H7 (cell line): Measurements from ENCODE around the gene SLC12A3. TPM values are rescaled to one million over a fixed set of nuclear protein-coding genes. Genes with fewer than 3 reads are reported as not detected.

Experiments
- DNase-seq: peaks from one replicate; pipeline ENCODE4 v3.0.0; 2012
- H3K27me3 ChIP-seq: 2 replicates; pipeline ENCODE4 v1.6.0; 2011; ENCODE audit warnings: mild to moderate bottlenecking, low read length; ENCODE audit not compliant: control insufficient read depth, insufficient read depth
- H3K36me3 ChIP-seq: replicated peaks from 2 replicates; pipeline ENCODE4 v1.5.1; 2011; ENCODE audit warnings: low read length; ENCODE audit not compliant: control insufficient read depth, insufficient read depth
- H3K4me3 ChIP-seq: 2 replicates; pipeline ENCODE4 v1.5.1; 2011; ENCODE audit warnings: low read depth, mild to moderate bottlenecking, control low read depth, low read length, moderate library complexity; ENCODE audit not compliant: insufficient read depth
- total RNA-seq: library from RNA; depleted of rRNA; stranded (reverse); fragments of >200 nt; shearing (Covaris generic); gene quantifications from 2 replicates; pipeline ENCODE4 v1.2.3, GENCODE V29; 2014

The SLC12A3 gene
- total RNA-seq, 1 experiment from 2014 or later: not detected

DNA sequence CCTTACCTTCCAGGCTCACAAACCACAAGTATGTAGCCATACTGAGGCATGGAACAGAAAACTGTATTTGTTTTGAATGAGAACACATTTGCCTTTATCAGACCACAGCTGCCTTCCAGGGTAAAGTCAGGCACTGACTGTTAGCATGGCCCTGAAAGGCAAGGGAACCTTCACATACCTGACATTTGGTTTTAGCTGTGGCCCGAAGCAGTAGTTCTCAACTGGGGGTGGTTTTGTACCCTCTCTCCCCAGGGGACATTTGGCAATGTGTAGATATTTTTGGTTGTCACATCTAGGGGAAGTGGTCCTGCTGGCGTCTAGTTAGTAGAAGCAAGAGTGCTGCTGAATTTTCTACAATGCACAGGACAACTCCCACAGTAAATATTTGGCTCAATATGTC lies 76.1 kb downstream of the SLC12A3 start:
- Histone ChIP-seq H3K36me3 (peaks cover 44% of the 10 kb centered on the region), H3K27me3 (no peaks in the 10 kb centered on the region), H3K4me3 (no peak overlapping the region)
- no peak for DNase-seq

DNA sequence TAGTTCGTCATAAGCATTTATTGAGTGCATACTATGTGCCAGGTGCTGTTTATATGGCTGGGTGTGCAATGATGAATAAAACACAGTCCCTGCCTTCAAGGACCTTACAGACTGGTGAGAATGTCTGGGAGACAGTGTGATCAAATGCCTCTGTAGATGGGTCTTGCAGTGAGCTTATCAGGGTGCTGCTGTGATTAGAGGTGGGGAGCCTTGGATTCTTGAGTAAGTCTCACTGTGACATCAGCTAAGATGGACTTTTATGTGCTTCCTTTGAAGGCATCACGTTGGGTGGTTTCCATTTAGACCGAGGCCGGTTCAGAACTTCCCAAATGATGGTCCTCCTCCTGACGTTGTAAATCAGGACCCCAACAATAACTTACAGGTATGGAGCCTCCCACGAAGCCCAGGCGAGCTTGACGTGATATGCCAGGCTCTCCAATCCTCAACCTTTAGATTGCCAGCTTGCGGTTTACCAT lies 76.9 kb downstream of the SLC12A3 start:
- no peak for DNase-seq
- Histone ChIP-seq H3K36me3 (peaks cover 37% of the 10 kb centered on the region), H3K27me3 (no peaks in the 10 kb centered on the region), H3K4me3 (no peak overlapping the region)

DNA sequence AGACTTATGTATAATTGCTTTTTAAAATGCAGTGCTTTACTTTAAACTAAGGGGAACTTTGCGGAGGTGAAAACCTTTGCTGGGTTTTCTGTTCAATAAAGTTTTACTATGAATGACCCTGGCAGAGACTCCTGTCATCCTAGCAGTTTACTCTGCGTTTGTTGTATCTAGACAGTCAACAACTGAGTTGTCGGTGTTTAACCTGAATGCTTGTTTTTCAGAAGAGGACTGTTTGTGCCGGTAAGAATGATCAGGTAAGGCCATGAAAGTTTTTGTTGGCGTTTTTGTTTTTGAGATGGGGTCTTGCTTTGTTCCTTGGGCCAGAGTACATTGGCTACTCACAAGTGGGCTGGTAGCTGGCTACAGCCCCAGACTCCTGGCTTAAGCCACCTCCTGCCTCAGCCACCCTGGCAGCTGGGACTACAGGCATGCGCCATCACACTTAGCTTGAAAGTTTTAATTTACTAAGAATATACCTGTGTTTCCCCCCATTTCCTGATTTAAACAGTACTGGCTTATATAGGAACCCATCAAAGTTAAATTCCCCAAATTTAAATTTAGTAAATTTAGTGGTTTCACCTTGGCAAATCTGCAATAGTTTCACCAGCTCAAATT lies 78.9 kb downstream of the SLC12A3 start:
- no peak overlapping the region for H3K4me3 ChIP-seq
- no peaks in the 10 kb centered on the region for H3K27me3 ChIP-seq
- peaks cover 28% of the 10 kb centered on the region for H3K36me3 ChIP-seq
- DNase-seq: no peak

DNA sequence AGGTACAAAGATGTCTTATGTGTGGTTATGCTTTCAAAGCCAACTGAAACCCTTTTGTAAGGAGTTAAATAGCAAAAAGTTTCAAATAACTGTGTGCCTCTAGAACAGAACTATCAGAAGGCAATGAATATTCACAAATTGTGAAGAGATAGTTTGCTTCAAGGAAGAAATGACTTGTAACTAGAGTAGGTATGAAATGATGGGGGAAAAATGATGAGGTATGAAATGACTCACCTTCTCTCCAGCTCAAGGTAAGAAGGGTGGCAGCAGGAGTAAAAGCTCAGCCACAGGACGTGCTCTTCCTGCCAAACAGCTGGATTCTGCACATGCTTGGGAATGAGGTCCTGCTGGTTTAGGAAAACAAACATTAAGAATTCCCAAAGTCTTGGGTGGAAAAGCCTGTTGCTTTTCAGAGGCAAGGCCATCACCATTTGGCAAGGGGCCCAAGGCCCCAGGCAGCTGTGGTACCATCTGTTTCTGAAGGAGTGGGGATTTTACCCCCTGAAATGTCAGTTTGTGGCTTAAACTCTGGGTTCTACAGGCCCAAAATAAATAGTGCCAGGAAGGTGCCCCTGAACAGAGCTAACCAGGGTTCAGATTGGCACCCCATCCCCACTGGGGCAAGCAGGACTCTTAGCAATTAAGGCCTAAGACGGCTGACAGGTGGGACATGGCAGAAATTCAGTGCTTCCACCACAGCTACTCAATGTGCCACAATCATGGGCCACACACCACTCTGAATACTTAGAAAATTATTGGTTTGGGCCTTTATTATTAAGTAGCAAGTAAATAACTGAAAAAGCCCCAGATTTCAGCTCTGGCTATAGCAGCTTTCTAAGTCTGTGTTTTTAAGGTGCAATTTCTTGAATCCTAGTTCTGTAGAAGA lies 80.2 kb downstream of the SLC12A3 start:
- H3K4me3 ChIP-seq: no peak overlapping the region
- no peaks in the 10 kb centered on the region for H3K27me3 ChIP-seq
- H3K36me3 ChIP-seq: peaks cover 21% of the 10 kb centered on the region
- DNase-seq: no peak

DNA sequence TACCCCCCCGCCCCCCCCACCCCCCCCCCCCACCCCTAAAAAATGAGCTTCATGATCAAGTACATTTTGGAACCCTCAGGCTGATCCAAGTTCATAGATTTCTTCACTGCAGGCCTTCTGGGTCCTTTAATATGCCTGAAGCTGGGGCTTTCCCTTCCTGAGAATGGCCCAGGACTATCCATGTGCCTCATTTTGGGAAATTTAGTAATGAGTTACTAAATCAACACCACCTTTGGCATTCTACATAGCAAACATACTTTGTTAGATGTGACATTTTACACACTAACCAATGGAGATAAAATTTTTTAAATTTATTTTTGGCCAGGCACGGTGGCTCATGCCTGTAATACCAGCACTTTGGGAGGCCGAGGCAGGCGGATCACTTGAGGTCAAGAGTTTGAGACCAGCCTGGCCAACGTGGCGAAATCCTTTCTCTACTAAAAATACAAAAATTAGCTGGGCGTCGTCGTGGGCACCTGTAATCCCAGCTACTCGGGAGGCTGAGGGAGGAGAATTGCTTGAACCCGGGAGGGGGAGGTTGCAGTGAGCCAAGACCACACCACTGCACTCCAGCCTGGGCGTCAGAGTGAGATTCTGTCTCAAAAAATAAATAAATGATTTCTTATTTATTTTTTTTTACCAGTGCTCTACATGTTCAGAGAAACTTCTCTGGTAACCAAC lies 81.0 kb downstream of the SLC12A3 start:
- no peak for DNase-seq
- H3K27me3 ChIP-seq: no peaks in the 10 kb centered on the region
- H3K36me3 ChIP-seq: peaks cover 18% of the 10 kb centered on the region
- H3K4me3 ChIP-seq: no peak overlapping the region

DNA sequence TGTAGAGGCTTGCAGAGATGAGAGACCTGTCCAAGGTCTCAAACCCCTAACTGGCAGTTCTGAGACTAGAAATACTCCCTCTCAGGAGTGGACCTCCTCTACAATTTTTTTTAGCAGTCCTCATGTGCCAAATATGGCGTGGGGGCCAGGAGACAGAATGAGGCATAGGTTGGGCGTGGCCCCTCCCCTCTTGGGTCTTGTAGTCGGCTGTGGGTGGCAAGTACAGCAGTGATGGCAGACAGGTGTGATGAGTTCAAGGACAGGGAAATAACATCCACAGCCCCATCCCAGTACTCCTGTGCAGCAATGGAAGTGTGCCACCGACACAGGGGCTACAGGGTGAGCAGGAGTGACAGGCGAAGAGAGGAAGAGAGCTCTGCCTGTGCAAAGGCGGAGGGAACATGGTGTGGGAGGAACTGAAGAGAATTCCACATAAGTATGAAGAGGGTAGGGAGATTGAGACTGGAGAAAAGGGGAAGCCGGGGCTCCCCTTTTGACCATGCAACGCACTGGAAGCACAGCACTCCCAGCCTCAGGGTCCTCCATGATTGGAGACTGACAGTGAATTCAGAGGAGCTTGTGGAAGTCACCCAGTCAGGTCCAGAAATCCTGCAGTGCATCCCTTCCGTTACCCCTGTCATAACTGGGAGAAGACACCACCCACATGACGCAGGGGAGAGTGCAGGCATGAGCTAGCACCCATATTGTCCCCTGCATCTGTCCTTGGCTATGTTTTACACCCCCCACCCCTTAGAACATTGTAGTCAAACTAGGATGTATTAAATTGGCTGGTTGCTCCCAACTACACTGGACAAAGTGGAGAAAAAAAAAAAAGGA lies 82.0 kb downstream of the SLC12A3 start:
- Histone ChIP-seq H3K27me3 (no peaks in the 10 kb centered on the region), H3K36me3 (peaks cover 12% of the 10 kb centered on the region), H3K4me3 (no peak overlapping the region)
- DNase-seq: no peak

DNA sequence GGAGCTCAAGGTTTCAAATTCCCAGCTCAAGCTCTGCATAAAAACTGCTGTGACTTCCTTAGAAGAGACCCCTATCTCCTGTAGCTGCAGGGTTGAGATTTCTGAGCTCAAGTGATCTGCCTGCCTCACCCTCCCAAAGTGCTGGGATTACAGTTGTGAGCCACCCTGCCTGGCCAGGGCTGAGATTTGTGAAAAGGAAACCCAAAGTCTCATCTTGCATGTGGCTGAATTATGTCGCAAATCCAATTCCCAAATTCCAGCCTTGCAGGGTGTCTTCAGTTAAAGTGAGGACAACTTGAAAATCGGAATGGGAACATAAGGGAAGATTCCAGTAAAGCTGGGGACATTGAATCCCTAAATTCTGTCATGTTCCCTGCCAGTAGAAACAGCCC lies 82.6 kb downstream of the SLC12A3 start:
- H3K4me3 ChIP-seq: no peak overlapping the region
- no peak for DNase-seq
- H3K36me3 ChIP-seq: peaks cover 11% of the 10 kb centered on the region
- no peaks in the 10 kb centered on the region for H3K27me3 ChIP-seq

DNA sequence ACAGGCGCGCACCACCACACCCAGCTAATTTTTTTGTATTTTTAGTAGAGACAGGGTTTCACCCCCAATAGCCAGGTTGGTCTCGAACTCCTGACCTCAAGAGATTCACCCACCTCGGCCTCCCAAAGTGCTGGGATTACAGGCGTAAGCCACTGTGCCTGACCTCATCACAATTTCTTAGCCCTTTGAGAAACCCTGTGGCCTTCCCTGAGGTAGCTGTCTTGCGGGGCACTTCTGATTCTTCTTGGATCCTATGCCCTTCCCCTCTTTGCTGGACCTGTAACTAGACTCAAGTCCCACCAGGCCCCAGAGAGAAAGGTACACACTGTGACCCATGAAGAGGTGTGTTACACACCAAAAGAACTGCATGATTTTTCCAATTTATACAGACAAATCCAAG lies 83.2 kb downstream of the SLC12A3 start:
- Histone ChIP-seq H3K4me3 (no peak overlapping the region), H3K36me3 (peaks cover 7% of the 10 kb centered on the region), H3K27me3 (no peaks in the 10 kb centered on the region)
- DNase-seq: no peak

DNA sequence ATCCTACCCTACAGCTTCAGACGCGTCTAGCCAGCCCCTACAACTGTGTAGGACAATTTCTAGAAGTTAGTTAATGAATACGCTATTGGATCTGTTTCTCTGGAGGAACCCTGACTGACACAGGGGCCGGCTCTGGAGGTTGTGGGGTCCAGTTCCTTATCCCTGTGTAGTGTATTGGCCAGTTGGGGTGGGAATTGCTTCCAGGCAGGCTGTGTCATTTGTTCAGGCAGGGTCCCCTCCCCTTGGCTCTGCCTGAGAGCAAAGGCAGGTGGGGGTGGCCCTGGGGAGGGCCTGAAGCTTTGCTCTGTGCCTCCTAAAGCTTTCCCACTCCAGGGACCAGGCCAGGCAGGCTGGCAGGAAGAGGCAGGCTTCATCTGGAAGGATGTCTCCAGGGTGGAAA lies 85.0 kb downstream of the SLC12A3 start:
- no peak for DNase-seq
- Histone ChIP-seq H3K4me3 (no peak overlapping the region), H3K36me3 (peaks cover 1% of the 10 kb centered on the region), H3K27me3 (no peaks in the 10 kb centered on the region)

DNA sequence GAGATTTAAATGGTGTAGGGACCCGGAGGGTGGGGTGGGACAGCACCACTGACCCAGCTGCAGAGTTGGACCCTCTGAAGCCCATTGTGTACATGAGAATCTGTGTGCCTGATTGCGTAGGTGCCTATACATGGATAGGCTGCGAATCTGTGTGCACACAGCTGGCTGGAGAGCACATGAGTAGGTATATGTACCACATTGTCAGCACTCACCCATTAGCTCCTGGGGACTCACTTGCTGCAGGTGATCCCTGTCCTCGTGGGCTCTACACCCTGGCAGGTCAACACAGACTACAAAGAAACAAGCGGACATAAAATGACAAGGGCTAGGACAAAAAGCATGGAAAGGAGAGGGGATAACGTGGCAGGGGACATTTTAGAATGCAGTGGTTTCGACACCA lies 85.4 kb downstream of the SLC12A3 start:
- no peak overlapping the region for H3K4me3 ChIP-seq
- H3K27me3 ChIP-seq: no peaks in the 10 kb centered on the region
- no peaks in the 10 kb centered on the region; the same call in none of the 2 replicates for H3K36me3 ChIP-seq
- no peak for DNase-seq

DNA sequence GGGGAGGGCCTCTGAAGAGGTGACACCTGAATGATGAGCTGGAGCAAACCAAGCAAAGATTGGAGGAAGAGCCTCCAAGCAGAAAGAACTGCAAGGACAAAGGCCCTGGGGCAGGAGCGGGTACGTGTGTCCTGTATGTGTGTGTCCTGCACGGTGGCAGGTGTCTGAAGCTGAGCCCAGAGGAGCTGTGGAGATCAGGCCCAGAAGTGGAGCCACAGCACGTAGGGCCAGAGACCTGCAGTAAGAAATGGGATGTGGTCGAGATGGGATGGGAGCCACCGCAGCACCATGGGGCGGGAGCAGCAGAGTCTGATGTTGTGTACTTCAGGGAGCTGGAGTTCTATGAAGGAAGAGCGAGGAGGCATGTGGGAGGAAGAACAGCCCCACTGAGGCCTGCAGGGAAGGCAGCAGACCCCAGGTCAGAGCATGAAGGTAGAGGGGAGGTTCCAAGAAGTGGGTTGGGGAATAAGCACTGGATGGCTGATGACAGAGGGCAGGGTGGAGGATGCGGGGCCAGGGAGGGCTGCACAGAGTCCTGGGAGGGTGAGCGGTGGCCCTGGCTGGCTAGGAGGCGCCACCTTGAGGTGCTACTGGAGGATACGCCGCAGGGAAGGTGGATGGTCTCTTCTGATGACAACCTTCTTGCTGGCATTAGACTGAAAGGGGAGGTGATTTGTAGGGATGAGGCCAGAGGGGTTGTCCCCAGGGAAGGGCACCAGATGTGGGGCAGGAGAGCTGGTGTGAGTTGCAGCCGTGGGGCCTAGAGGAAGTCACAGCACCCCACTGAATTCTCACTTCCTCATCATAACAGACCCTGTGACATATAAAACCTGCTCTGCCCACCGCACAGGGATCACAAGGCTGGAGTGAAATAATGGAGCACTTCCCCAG lies 86.1 kb downstream of the SLC12A3 start:
- H3K27me3 ChIP-seq: no peaks in the 10 kb centered on the region
- peak; percentile 86 for DNase-seq
- no peak overlapping the region for H3K4me3 ChIP-seq
- no peaks in the 10 kb centered on the region for H3K36me3 ChIP-seq

DNA sequence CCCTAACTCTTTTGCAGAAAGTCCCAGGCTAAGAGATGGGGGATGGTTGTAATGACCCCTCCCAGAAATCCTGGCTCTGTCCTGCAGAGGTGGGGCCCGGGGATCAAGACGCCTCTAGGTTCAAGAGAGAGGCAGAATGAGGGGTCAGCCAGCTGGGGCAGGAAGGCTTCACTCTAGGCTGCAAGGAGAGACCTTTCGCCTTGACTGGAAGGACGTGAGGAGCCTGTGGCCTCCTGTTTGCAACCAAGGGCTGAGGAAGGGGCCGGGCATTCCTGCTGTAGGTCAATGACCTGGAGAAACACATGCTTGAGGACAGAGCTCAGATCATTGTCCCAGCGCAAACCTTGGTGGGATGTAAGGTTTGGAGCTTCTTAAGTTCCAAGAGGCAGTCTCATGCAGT lies 88.0 kb downstream of the SLC12A3 start:
- H3K27me3 ChIP-seq: no peaks in the 10 kb centered on the region
- DNase-seq: no peak
- H3K4me3 ChIP-seq: no peak overlapping the region
- no peaks in the 10 kb centered on the region for H3K36me3 ChIP-seq

DNA sequence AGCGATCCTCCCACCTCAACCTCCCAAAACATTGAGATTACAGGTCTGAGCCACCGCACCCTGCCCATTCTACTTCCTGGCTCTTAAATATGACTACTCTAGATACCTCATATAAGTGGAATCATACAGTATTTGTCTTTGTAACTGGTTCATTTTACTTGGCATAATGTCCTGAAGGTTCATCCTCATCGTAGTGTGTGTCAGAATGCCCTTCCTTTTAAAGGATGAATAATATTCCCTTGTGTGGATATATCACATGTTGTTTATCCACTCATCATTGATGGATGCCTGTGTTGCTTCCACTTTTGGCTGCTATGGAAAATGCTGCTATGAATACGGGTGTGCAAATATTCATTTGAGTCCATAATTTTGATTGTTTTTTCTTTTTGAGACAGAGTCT lies 91.1 kb downstream of the SLC12A3 start:
- DNase-seq: no peak
- Histone ChIP-seq H3K4me3 (no peak overlapping the region), H3K27me3 (no peaks in the 10 kb centered on the region), H3K36me3 (no peaks in the 10 kb centered on the region)
